Ureter (tissue), 1 donor: ENCODE results near the gene PRDM11. TPM values are rescaled to one million over a fixed set of nuclear protein-coding genes. Genes with fewer than 3 reads are reported as not detected.

Source experiments
- total RNA-seq: library from RNA; stranded (reverse); gene quantifications from one replicate; pipeline ENCODE4 v1.2.4, GENCODE V29; 2023
- donor health status: DM: yes; HTN: yes; CAD: no.

PRDM11 gene
- total RNA-seq, 1 donor from 2014 or later, result 35.3 TPM

Other genes starting within 250 kb of the PRDM11 start
- gene TP53I11, start 195.8 kb upstream of the PRDM11 start, total RNA-seq, result 67.7 TPM
- not detected for gene SYT13, start 139.7 kb downstream of the PRDM11 start, total RNA-seq